Lower leg skin (tissue), 4 donors: ENCODE data around the gene DDX56. TPM values are rescaled to one million over a fixed set of nuclear protein-coding genes. Genes with fewer than 3 reads are reported as not detected.

ENCODE experiments used
- DNase-seq, 2 donors: peaks; one replicate each; pipeline ENCODE4 v3.0.0-alpha.2; 2019; ENCODE audit warnings: low spot score in 2 of 2
- H3K4me3 ChIP-seq: fragments of 200-600 bp; sonication (generic); 2 replicates; pipeline ENCODE4 v1.5.1; 2017; ENCODE audit warnings: mild to moderate bottlenecking, low read depth; ENCODE audit not compliant: poor library complexity, severe bottlenecking
- POLR2A ChIP-seq, 2 donors: fragments of 450-650 bp; IDR thresholded peaks; one replicate each; pipeline ENCODE4 v1.6.1; 2016 to 2017; ENCODE audit warnings: antibody characterized with exemption in 2 of 2, mild to moderate bottlenecking in 1 of 2, moderate library complexity in 1 of 2
- WGBS, 2 donors: methylation state at CpG; one replicate each; pipeline ENCODE4 v1.1.5; 2018; 5-methylcytosine and 5-hydroxymethylcytosine counted together
- intact Hi-C: fragments of 100-400 bp; cut with DNase I; formaldehyde crosslinking; loops from one replicate; pipeline ENCODE4 v1.15.0; 2023; ENCODE audit warnings: low total_unique reads
- total RNA-seq, 4 donors: library from RNA; depleted of rRNA; stranded (reverse); fragments of >200 nt; gene quantifications; one replicate each; pipeline ENCODE4 v1.1.0, GENCODE V29; 2016
- TF ChIP-seq, protein P1 (sequence below), 3 donors: fragments of 450-650 bp; IDR thresholded peaks; one replicate each; pipeline ENCODE4 v1.5.1; 2016; ENCODE audit warnings: antibody characterized with exemption in 3 of 3, mild to moderate bottlenecking in 3 of 3, moderate library complexity in 2 of 3

Gene DDX56
- total RNA-seq, 4 donors from 2014 or later = 58.9 to 71.7 (median 68.3) TPM

DNA sequence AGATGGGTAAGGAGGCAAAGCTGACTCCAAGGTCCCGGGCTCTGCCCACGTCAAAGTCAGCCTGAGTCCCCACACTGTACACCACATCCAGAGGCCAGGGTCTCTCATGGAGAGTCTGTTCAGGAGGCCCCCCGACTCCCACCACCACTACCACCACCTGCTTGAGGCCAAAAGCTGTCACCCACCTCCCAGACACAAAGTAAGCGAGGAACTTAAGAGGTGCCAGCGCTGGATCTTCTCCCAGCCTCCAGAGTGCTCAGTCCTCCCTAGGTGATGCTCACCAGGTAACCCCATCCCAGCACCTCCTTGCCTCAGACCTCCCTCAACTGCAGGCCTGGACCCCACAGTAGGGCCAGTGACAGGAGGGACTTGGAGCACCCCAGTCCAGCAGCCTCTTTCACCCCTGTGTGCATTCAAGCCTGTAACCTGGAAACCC is 33.1 kb downstream of the DDX56 start:
- WGBS, 2 donors = 88 to 96% methylated on average over 3 to 4 of the region's 5 CpGs
- no peak overlapping the region for H3K4me3 ChIP-seq
- no peak for TF ChIP-seq POLR2A (IDR thresholded peaks at IDR 0.05)
- TF ChIP-seq, protein P1, sequence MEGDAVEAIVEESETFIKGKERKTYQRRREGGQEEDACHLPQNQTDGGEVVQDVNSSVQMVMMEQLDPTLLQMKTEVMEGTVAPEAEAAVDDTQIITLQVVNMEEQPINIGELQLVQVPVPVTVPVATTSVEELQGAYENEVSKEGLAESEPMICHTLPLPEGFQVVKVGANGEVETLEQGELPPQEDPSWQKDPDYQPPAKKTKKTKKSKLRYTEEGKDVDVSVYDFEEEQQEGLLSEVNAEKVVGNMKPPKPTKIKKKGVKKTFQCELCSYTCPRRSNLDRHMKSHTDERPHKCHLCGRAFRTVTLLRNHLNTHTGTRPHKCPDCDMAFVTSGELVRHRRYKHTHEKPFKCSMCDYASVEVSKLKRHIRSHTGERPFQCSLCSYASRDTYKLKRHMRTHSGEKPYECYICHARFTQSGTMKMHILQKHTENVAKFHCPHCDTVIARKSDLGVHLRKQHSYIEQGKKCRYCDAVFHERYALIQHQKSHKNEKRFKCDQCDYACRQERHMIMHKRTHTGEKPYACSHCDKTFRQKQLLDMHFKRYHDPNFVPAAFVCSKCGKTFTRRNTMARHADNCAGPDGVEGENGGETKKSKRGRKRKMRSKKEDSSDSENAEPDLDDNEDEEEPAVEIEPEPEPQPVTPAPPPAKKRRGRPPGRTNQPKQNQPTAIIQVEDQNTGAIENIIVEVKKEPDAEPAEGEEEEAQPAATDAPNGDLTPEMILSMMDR (IDR thresholded peaks at IDR 0.05) = no peak
- intact Hi-C loops = no loop called here
- DNase-seq = no peak

- intact Hi-C loops = no loop called here
- 87 to 90% methylated on average over 24 to 27 of the region's 27 CpGs for WGBS, 2 donors
- TF ChIP-seq, protein P1 (IDR thresholded peaks at IDR 0.05) = no peak
- no peak for TF ChIP-seq POLR2A (IDR thresholded peaks at IDR 0.05)
- no peak overlapping the region for H3K4me3 ChIP-seq
- DNase-seq = peak in 1 of 2 donors; percentile 80
These were observed 33.8 kb downstream of the DDX56 start for GRCh38 chr7:44539669-44540506.

GRCh38 chr7:44538798-44539668 is 34.7 kb downstream of the DDX56 start:
- 89 to 91% methylated on average over 30 to 32 of the region's 32 CpGs for WGBS, 2 donors

DNA sequence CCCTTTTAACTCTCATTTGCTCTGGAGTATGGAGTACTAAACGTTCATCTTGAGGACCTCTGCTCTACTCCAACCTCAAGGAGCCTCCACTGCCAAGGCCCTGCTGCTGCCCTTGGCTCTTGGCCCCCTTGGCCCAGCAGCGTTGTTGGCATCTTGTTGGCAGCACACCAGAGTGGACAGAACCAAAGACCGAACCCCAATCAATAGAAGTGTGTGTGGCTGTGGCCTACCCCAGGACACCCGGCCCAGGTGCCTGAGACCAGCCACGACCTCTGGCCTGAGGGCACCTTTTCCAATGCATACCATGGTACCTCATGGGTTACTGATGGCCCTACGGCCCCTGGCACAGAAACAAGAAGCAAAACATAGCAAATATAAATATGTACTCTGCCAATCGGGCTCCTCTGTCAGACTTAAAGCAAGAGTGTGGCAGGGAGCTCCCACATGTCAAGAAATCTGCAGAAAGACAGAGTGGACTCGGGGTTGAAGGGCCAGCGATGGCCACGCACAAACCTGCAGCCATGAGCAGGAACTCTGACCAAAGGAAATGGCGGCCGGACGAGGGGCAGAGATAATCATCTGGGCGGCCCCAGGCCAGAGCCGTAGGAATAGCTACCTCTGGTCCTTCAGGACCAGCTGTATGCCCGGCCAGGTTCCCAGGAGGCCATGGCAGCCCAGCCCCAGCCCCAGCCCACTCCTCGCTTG is 35.5 kb downstream of the DDX56 start:
- DNase-seq = no peak
- WGBS, 2 donors = 88 to 89% methylated on average over 17 of the region's 17 CpGs
- intact Hi-C loops = no loop called here
- TF ChIP-seq POLR2A (IDR thresholded peaks at IDR 0.05) = no peak
- TF ChIP-seq, protein P1 (IDR thresholded peaks at IDR 0.05) = no peak
- H3K4me3 ChIP-seq = no peak overlapping the region

More at GRCh38 chr7:44538798-44539668, 34.7 kb downstream of the DDX56 start:
- H3K4me3 ChIP-seq = no peak overlapping the region
- intact Hi-C loops = no loop called here
- no peak for DNase-seq
- TF ChIP-seq, protein P1 (IDR thresholded peaks at IDR 0.05) = no peak
- no peak for TF ChIP-seq POLR2A (IDR thresholded peaks at IDR 0.05)

DNA sequence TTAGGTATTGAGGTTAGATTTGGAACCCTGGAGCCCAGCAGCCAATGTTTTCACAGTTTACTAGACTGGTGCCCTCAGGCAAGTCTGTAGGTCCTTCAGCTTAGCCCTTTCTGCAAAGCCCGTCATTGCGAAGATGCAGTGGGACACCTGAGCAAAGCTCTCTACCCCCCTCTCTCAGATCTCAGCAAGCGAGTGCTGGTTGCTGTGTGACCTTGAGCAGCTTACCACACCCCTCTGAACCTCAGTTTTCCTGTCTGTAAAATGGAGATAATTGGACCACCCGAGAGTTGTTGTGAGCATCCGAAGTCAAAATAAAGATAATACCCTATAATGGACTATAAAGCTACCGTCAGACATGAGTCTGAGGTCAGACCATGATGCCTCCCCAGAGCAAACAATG is 36.3 kb downstream of the DDX56 start:
- no peak for DNase-seq
- WGBS, 2 donors = 96% methylated on average over 6 of the region's 6 CpGs
- TF ChIP-seq POLR2A (IDR thresholded peaks at IDR 0.05) = no peak
- TF ChIP-seq, protein P1 (IDR thresholded peaks at IDR 0.05) = no peak
- intact Hi-C loops = no loop called here
- no peak overlapping the region for H3K4me3 ChIP-seq
